Vagina (tissue), 2 donors: Measurements from ENCODE around the gene NRXN2. TPM values are rescaled to one million over a fixed set of nuclear protein-coding genes. Genes with fewer than 3 reads are reported as not detected.

Source experiments
- DNase-seq, 2 donors: peaks; one replicate each; pipeline ENCODE4 v3.0.0-alpha.2; 2017; ENCODE audit errors: extremely low spot score in 2 of 2
- H3K27ac ChIP-seq: fragments of 200-600 bp; sonication (generic); one replicate; pipeline ENCODE4 v1.5.1; 2019
- H3K27me3 ChIP-seq: fragments of 200-600 bp; sonication (generic); one replicate; pipeline ENCODE4 v1.5.1; 2019
- H3K36me3 ChIP-seq, 2 donors: fragments of 200-600 bp; sonication (generic); one replicate each; pipeline ENCODE4 v1.5.1; 2017 to 2019
- H3K4me1 ChIP-seq: fragments of 200-600 bp; sonication (generic); one replicate; pipeline ENCODE4 v1.5.1; 2019
- H3K4me3 ChIP-seq, 2 donors: fragments of 200-600 bp; sonication (generic); 1 replicate in 1 of 2; 2 replicates in 1 of 2; pipeline ENCODE4 v1.5.1; 2016 to 2019
- H3K9me3 ChIP-seq: fragments of 200-600 bp; sonication (generic); one replicate; pipeline ENCODE4 v1.5.1; 2019
- CTCF ChIP-seq, 3 experiments: fragments of 450-650 bp in 2 of 3; fragments of 200-600 bp in 1 of 3; sonication (generic) in 1 of 3; IDR thresholded peaks; one replicate each; pipeline ENCODE4 v1.5.1; 2017 to 2019; ENCODE audit warnings: antibody characterized with exemption in 3 of 3, mild to moderate bottlenecking in 2 of 3, moderate library complexity in 2 of 3
- POLR2A ChIP-seq, 2 donors: fragments of 450-650 bp; IDR thresholded peaks; one replicate each; pipeline ENCODE4 v1.6.1; 2017; ENCODE audit warnings: antibody characterized with exemption in 2 of 2, mild to moderate bottlenecking in 2 of 2, moderate library complexity in 2 of 2
- POLR2AphosphoS5 ChIP-seq, 2 donors: sonication (generic); formaldehyde crosslinking; IDR thresholded peaks; one replicate each; pipeline ENCODE4 v1.9.0; 2017; ENCODE audit warnings: antibody characterized with exemption in 2 of 2, mild to moderate bottlenecking in 2 of 2, low read depth in 1 of 2; ENCODE audit not compliant: insufficient read depth in 1 of 2
- intact Hi-C: fragments of 100-400 bp; cut with DNase I; formaldehyde crosslinking; loops from one replicate; pipeline ENCODE4 v1.15.1; 2023
- total RNA-seq: library from RNA; depleted of rRNA; stranded (reverse); fragments of >200 nt; gene quantifications from one replicate; pipeline ENCODE4 v1.2.3, GENCODE V29; 2016

NRXN2 gene
- total RNA-seq, 1 donor from 2014 or later = 16.9 TPM

GRCh38 chr11:64608046-64608445, 115.0 kb downstream of the NRXN2 start:
- Histone ChIP-seq H3K27me3 (no peaks in the 10 kb centered on the region), H3K4me3 (peak overlapping the region; percentile 32 to 43), H3K27ac (peak overlapping the region; percentile 22), H3K9me3 (no peaks in the 10 kb centered on the region), H3K4me1 (peaks cover 13% of the 10 kb centered on the region), H3K36me3 (no peaks in the 10 kb centered on the region)
- intact Hi-C loops = no loop called here
- no peak for DNase-seq
- no peak for TF ChIP-seq POLR2A (IDR thresholded peaks at IDR 0.05)
- no peak for TF ChIP-seq POLR2AphosphoS5 (IDR thresholded peaks at IDR 0.05; ENCODE audit: insufficient read depth in 1 of 2, low read depth in 1 of 2)

- DNase-seq = no peak
- Histone ChIP-seq H3K36me3 (no peaks in the 10 kb centered on the region), H3K4me1 (peaks cover 13% of the 10 kb centered on the region), H3K27ac (peak overlapping the region; percentile 22), H3K4me3 (peak overlapping the region; percentile 32 to 43), H3K9me3 (no peaks in the 10 kb centered on the region), H3K27me3 (no peaks in the 10 kb centered on the region)
- no peak for TF ChIP-seq CTCF (IDR thresholded peaks at IDR 0.05)
- no peak for TF ChIP-seq POLR2A (IDR thresholded peaks at IDR 0.05)
- TF ChIP-seq POLR2AphosphoS5 (IDR thresholded peaks at IDR 0.05; ENCODE audit: insufficient read depth in 1 of 2, low read depth in 1 of 2) = no peak
- intact Hi-C loops = no loop called here
These were observed 115.5 kb downstream of the NRXN2 start for GRCh38 chr11:64607381-64607985.

- Histone ChIP-seq H3K27ac (no peak overlapping the region), H3K4me3 (no peak overlapping the region), H3K36me3 (no peaks in the 10 kb centered on the region), H3K9me3 (no peaks in the 10 kb centered on the region), H3K4me1 (peaks cover 13% of the 10 kb centered on the region), H3K27me3 (no peaks in the 10 kb centered on the region)
- intact Hi-C loops = no loop called here
- TF ChIP-seq POLR2AphosphoS5 (IDR thresholded peaks at IDR 0.05; ENCODE audit: insufficient read depth in 1 of 2, low read depth in 1 of 2) = no peak
- TF ChIP-seq POLR2A (IDR thresholded peaks at IDR 0.05) = no peak
- TF ChIP-seq CTCF (IDR thresholded peaks at IDR 0.05) = no peak
- DNase-seq = no peak
These were observed 116.1 kb downstream of the NRXN2 start for GRCh38 chr11:64606796-64607380.

GRCh38 chr11:64605656-64606585, 117.1 kb downstream of the NRXN2 start:
- Histone ChIP-seq H3K27ac (no peak overlapping the region), H3K36me3 (no peaks in the 10 kb centered on the region), H3K27me3 (no peaks in the 10 kb centered on the region), H3K9me3 (no peaks in the 10 kb centered on the region), H3K4me1 (peaks cover 13% of the 10 kb centered on the region), H3K4me3 (no peak overlapping the region)
- no peak for DNase-seq
- intact Hi-C loops = no loop called here
- no peak for TF ChIP-seq POLR2AphosphoS5 (IDR thresholded peaks at IDR 0.05; ENCODE audit: insufficient read depth in 1 of 2, low read depth in 1 of 2)
- no peak for TF ChIP-seq POLR2A (IDR thresholded peaks at IDR 0.05)
- TF ChIP-seq CTCF (IDR thresholded peaks at IDR 0.05) = no peak

- Histone ChIP-seq H3K27me3 (no peaks in the 10 kb centered on the region), H3K27ac (no peak overlapping the region), H3K36me3 (no peaks in the 10 kb centered on the region), H3K4me1 (peaks cover 13% of the 10 kb centered on the region), H3K4me3 (no peak overlapping the region), H3K9me3 (no peaks in the 10 kb centered on the region)
- TF ChIP-seq POLR2AphosphoS5 (IDR thresholded peaks at IDR 0.05; ENCODE audit: insufficient read depth in 1 of 2, low read depth in 1 of 2) = no peak
- TF ChIP-seq POLR2A (IDR thresholded peaks at IDR 0.05) = no peak
- TF ChIP-seq CTCF (IDR thresholded peaks at IDR 0.05) = no peak
- intact Hi-C loops = no loop called here
- DNase-seq = no peak
These were observed 117.8 kb downstream of the NRXN2 start for GRCh38 chr11:64605244-64605560.
